Measurements from ENCODE around the gene BAZ1A. TPM values are rescaled to one million over a fixed set of nuclear protein-coding genes. Genes with fewer than 3 reads are reported as not detected.

BAZ1A gene
- total RNA-seq, 1 donor from 2014 or later, result 11.2 TPM

GRCh38 chr14:34857689-34858449, 17.3 kb downstream of the BAZ1A start:
- Histone ChIP-seq H3K9me3 (no peaks in the 10 kb centered on the region), H3K36me3 (peaks cover 6 to 13% of the 10 kb centered on the region in 2 donors), H3K4me3 (no peak overlapping the region), H3K27ac (no peak overlapping the region), H3K4me1 (no peaks in the 10 kb centered on the region), H3K27me3 (no peaks in the 10 kb centered on the region)
- no peak for TF ChIP-seq CTCF (IDR thresholded peaks at IDR 0.05)
- DNase-seq (ENCODE audit: low spot score in 2 of 2), result no peak
- intact Hi-C loops (cut with DNase I), result no loop called here

DNA sequence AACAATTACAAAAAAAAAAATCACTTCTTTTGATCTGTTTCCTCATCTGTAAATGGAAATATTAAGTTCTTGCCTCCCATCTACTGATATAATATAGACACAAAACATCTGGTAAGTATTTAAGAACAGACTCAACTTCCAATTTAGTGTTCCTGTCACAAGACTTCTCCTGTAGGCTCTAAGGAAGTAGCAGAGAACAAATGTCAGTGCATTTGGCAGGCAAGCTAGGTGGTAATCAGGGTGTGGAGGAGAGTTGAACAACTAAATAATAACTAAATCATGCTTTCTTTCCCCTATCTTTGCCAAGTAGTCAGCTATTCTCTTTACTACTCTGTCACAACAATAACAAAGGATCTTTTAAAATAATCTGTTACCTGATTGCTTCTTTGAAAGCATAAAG, 22.1 kb downstream of the BAZ1A start:
- Histone ChIP-seq H3K36me3 (peaks cover 6% of the 10 kb centered on the region in 2 donors), H3K4me1 (no peaks in the 10 kb centered on the region), H3K27me3 (no peaks in the 10 kb centered on the region), H3K4me3 (no peak overlapping the region), H3K27ac (no peak overlapping the region), H3K9me3 (no peaks in the 10 kb centered on the region)
- DNase-seq (ENCODE audit: low spot score in 2 of 2), result no peak
- no peak for TF ChIP-seq CTCF (IDR thresholded peaks at IDR 0.05)
- intact Hi-C loops (cut with DNase I), result no loop called here

DNA sequence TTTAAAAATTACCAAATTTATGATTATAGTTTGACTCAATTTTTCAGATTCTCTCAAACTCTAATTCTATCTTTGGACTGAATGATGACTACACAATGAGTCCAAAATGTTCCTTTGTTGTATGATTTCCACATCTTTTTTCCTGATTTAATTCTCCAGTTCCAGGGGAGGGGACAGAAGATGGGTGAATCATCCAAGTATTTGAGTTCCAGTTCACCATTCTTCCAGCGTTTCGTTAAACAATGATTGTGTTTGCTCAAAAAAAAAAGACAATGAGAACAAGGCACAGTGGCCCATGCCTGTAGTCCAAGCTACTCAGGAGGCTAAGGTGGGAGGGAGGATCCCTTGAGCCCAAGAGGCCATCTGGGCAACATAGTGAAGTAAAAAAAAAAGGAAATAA, 23.8 kb downstream of the BAZ1A start:
- no peaks in the 10 kb centered on the region for H3K4me1 ChIP-seq
- intact Hi-C loops (cut with DNase I), result no loop called here
- no peak for DNase-seq (ENCODE audit: low spot score in 2 of 2)
- TF ChIP-seq CTCF (IDR thresholded peaks at IDR 0.05), result no peak
- H3K4me3 ChIP-seq, result no peak overlapping the region
- H3K36me3 ChIP-seq, result peaks cover 6% of the 10 kb centered on the region in 2 donors
- H3K27me3 ChIP-seq, result no peaks in the 10 kb centered on the region
- H3K27ac ChIP-seq, result no peak overlapping the region
- no peaks in the 10 kb centered on the region for H3K9me3 ChIP-seq

- H3K27ac ChIP-seq, result no peak overlapping the region
- TF ChIP-seq CTCF (IDR thresholded peaks at IDR 0.05), result no peak
- H3K27me3 ChIP-seq, result no peaks in the 10 kb centered on the region
- H3K36me3 ChIP-seq, result no peaks in the 10 kb centered on the region
- DNase-seq (ENCODE audit: low spot score in 2 of 2), result no peak
- intact Hi-C loops (cut with DNase I), result no loop called here
- peaks cover 4% of the 10 kb centered on the region in 2 donors for H3K4me1 ChIP-seq
- no peak overlapping the region for H3K4me3 ChIP-seq
- H3K9me3 ChIP-seq, result no peaks in the 10 kb centered on the region
Observed at GRCh38 chr14:34845869-34846268, 29.3 kb downstream of the BAZ1A start.

GRCh38 chr14:34843011-34843554, 32.1 kb downstream of the BAZ1A start:
- intact Hi-C loops (cut with DNase I), result no loop called here
- TF ChIP-seq CTCF (IDR thresholded peaks at IDR 0.05), result no peak
- H3K27ac ChIP-seq, result peak overlapping the region in 1 of 2 donors; percentile 19

More at GRCh38 chr14:34843011-34843554, 32.1 kb downstream of the BAZ1A start:
- DNase-seq (ENCODE audit: low spot score in 2 of 2), result no peak
- peaks cover 4% of the 10 kb centered on the region in 2 donors for H3K4me1 ChIP-seq
- H3K36me3 ChIP-seq, result no peaks in the 10 kb centered on the region
- H3K4me3 ChIP-seq, result no peak overlapping the region
- H3K27me3 ChIP-seq, result no peaks in the 10 kb centered on the region
- H3K9me3 ChIP-seq, result no peaks in the 10 kb centered on the region
